Adrenal gland (tissue), 5 donors: Measurements from ENCODE around the gene RAPGEF2.
"Not testable (repeated sequence)": the region's sequence is repeated elsewhere in the genome, so short reads cannot be mapped to it uniquely, and the experiment has no call there.

Source experiments
- CTCF ChIP-seq, 6 experiments: fragments of 450-650 bp in 4 of 6; fragments of 200-600 bp in 2 of 6; sonication (generic) in 1 of 6; IDR thresholded peaks; 1 replicate in 5 of 6; 2 replicates in 1 of 6; pipeline versions ENCODE4 v1.5.1 to v1.8.0; 2016 to 2021; ENCODE audit warnings: antibody characterized with exemption in 6 of 6, mild to moderate bottlenecking in 2 of 6, moderate library complexity in 1 of 6
- POLR2A ChIP-seq, 2 donors: fragments of 450-650 bp; IDR thresholded peaks; one replicate each; pipeline ENCODE4 v1.6.1; 2017; ENCODE audit warnings: antibody characterized with exemption in 2 of 2, mild to moderate bottlenecking in 2 of 2, moderate library complexity in 1 of 2
- donor health status: DM: no; HTN: no; CAD: no.

GRCh38 chr4:159315879-159316278 lies 213.0 kb downstream of the RAPGEF2 start:
- TF ChIP-seq CTCF (IDR thresholded peaks at IDR 0.05) = peak in 4 of 6 experiments; percentile 13 to 23 (median 16)
- not testable (repeated sequence) for TF ChIP-seq POLR2A (IDR thresholded peaks at IDR 0.05)
